Smooth muscle cell (in vitro differentiated cells): Measurements from ENCODE around the gene FAM240B. TPM values are rescaled to one million over a fixed set of nuclear protein-coding genes. Genes with fewer than 3 reads are reported as not detected.

ENCODE experiments used
- DNase-seq: peaks from one replicate; lab custom pipeline; 2025; ENCODE audit not compliant: unreplicated experiment; lab: John Stamatoyannopoulos, UW
- H2AFZ ChIP-seq: fragments of 200-600 bp; sonication (generic); 2 replicates; pipeline ENCODE4 v1.6.0; 2016; ENCODE audit warnings: antibody characterized with exemption, low read depth, mild to moderate bottlenecking
- H3F3A ChIP-seq: fragments of 200-600 bp; sonication (generic); 2 replicates; pipeline ENCODE4 v1.6.0; 2017; ENCODE audit warnings: antibody characterized with exemption, low read depth
- H3K27ac ChIP-seq: fragments of 200-600 bp; sonication (generic); 2 replicates; pipeline ENCODE4 v1.5.1; 2016; ENCODE audit warnings: low read depth, mild to moderate bottlenecking
- H3K27me3 ChIP-seq: fragments of 200-600 bp; sonication (generic); 2 replicates; pipeline ENCODE4 v1.6.1; 2016; ENCODE audit warnings: low read depth, mild to moderate bottlenecking
- H3K36me3 ChIP-seq: fragments of 200-600 bp; sonication (generic); 2 replicates; pipeline ENCODE4 v1.5.1; 2016; ENCODE audit warnings: low read depth
- H3K4me1 ChIP-seq: fragments of 200-600 bp; sonication (generic); 2 replicates; pipeline ENCODE4 v1.5.1; 2016; ENCODE audit warnings: low read depth
- H3K4me2 ChIP-seq: fragments of 200-600 bp; sonication (generic); 2 replicates; pipeline ENCODE4 v1.6.0; 2016; ENCODE audit warnings: mild to moderate bottlenecking
- H3K4me3 ChIP-seq: fragments of 200-600 bp; sonication (generic); 2 replicates; pipeline ENCODE4 v1.5.1; 2016; ENCODE audit warnings: mild to moderate bottlenecking
- H3K79me2 ChIP-seq: fragments of 200-600 bp; sonication (generic); 2 replicates; pipeline ENCODE4 v1.6.0; 2016; ENCODE audit warnings: low read depth, mild to moderate bottlenecking
- H3K9ac ChIP-seq: fragments of 200-600 bp; sonication (generic); 2 replicates; pipeline ENCODE4 v1.6.0; 2016; ENCODE audit warnings: low read depth
- H3K9me3 ChIP-seq: fragments of 200-600 bp; sonication (generic); replicated peaks from 2 replicates; pipeline ENCODE4 v1.5.1; 2016; ENCODE audit warnings: low read depth
- H4K20me1 ChIP-seq: fragments of 200-600 bp; sonication (generic); 2 replicates; pipeline ENCODE4 v1.6.0; 2016; ENCODE audit warnings: low read depth
- CTCF ChIP-seq: fragments of 200-600 bp; sonication (generic); IDR thresholded peaks from 2 replicates; pipeline ENCODE4 v1.5.1; 2017; ENCODE audit warnings: borderline replicate concordance, mild to moderate bottlenecking, antibody characterized with exemption; ENCODE audit not compliant: insufficient read depth, poor library complexity, severe bottlenecking
- WGBS: methylation state at CpG from one replicate; pipeline ENCODE4 v1.1.7; 2016; ENCODE audit warnings: low lambda C conversion rate; 5-methylcytosine and 5-hydroxymethylcytosine counted together
- polyA plus RNA-seq: library from polyadenylated mRNA; unstranded; fragments of >200 nt; fragmentation: Nextera tagmentation; extraction: Ambion mirVana; gene quantifications from 2 replicates; pipeline ENCODE4 v1.2.1, GENCODE V29; 2016
- total RNA-seq: library from RNA; depleted of rRNA; stranded (reverse); fragments of >200 nt; gene quantifications from 2 replicates; pipeline ENCODE4 v1.2.3, GENCODE V29; 2014

The FAM240B gene
- total RNA-seq: not detected in 2 replicates
- polyA plus RNA-seq: not detected in 2 replicates

- Histone ChIP-seq H4K20me1 (no peaks in the 10 kb centered on the region), H3K36me3 (no peaks in the 10 kb centered on the region), H3K27ac (no peak within 1 kb of the TSS), H3K4me1 (no peaks in the 10 kb centered on the region), H3K27me3 (peaks cover 3% of the 10 kb centered on the region), H3K79me2 (no peaks in the 10 kb centered on the region), H3K4me2 (no peak within 1 kb of the TSS), H3K9me3 (no peaks in the 10 kb centered on the region), H3K4me3 (no peak within 1 kb of the TSS), H2AFZ (no peak within 1 kb of the TSS), H3K9ac (no peak within 1 kb of the TSS), H3F3A (no peaks in the 10 kb centered on the region)
- WGBS: 81% methylated on average over 7 of the region's 7 CpGs
- DNase-seq: no peak
- TF ChIP-seq CTCF: no peak
These were observed at the start of gene FAM240B for GRCh38 chr9:38720083-38720745. TSS of gene FAM240B (minus strand) at chr9:38720133. CDS start at chr9:38703999, 16,134 bp downstream.

GRCh38 chr9:38768351-38768761 lies 48.4 kb upstream of the FAM240B start:
- H3K4me1 ChIP-seq: no peaks in the 10 kb centered on the region
- H4K20me1 ChIP-seq: no peaks in the 10 kb centered on the region
- no peaks in the 10 kb centered on the region for H3K79me2 ChIP-seq
- DNase-seq: no peak
- no peaks in the 10 kb centered on the region for H3K27me3 ChIP-seq
- no peak overlapping the region for H3K4me3 ChIP-seq
- no peak overlapping the region for H2AFZ ChIP-seq
- no peak overlapping the region for H3K27ac ChIP-seq
- no peak overlapping the region for H3K9ac ChIP-seq
- no peak for TF ChIP-seq CTCF
- no peak overlapping the region for H3K4me2 ChIP-seq
- 92% methylated on average over 9 of the region's 9 CpGs for WGBS
- no peaks in the 10 kb centered on the region for H3K36me3 ChIP-seq
- H3K9me3 ChIP-seq: no peaks in the 10 kb centered on the region
- no peaks in the 10 kb centered on the region for H3F3A ChIP-seq

GRCh38 chr9:38765101-38765500 lies 45.2 kb upstream of the FAM240B start:
- H3K79me2 ChIP-seq: no peaks in the 10 kb centered on the region
- no peaks in the 10 kb centered on the region for H4K20me1 ChIP-seq
- no peak overlapping the region for H3K27ac ChIP-seq
- no peaks in the 10 kb centered on the region for H3F3A ChIP-seq
- no peaks in the 10 kb centered on the region for H3K36me3 ChIP-seq
- H3K4me3 ChIP-seq: no peak overlapping the region
- no peaks in the 10 kb centered on the region for H3K27me3 ChIP-seq
- WGBS: 95% methylated on average over 4 of the region's 4 CpGs
- no peak for DNase-seq
- TF ChIP-seq CTCF: no peak
- no peak overlapping the region for H2AFZ ChIP-seq
- no peak overlapping the region for H3K4me2 ChIP-seq
- H3K9me3 ChIP-seq: no peaks in the 10 kb centered on the region
- H3K4me1 ChIP-seq: peaks cover 5% of the 10 kb centered on the region
- H3K9ac ChIP-seq: no peak overlapping the region

GRCh38 chr9:38761999-38762398 lies 42.1 kb upstream of the FAM240B start:
- Histone ChIP-seq H3K79me2 (no peaks in the 10 kb centered on the region), H4K20me1 (no peaks in the 10 kb centered on the region), H3K4me3 (no peak overlapping the region), H3K36me3 (no peaks in the 10 kb centered on the region), H3K9ac (no peak overlapping the region), H3K4me1 (peaks cover 5% of the 10 kb centered on the region), H3K9me3 (no peaks in the 10 kb centered on the region), H3F3A (no peaks in the 10 kb centered on the region), H2AFZ (peak overlapping the region; percentile 87), H3K27me3 (no peaks in the 10 kb centered on the region), H3K27ac (no peak overlapping the region), H3K4me2 (no peak overlapping the region)
- DNase-seq: no peak
- 53% methylated on average over 8 of the region's 8 CpGs for WGBS
- TF ChIP-seq CTCF: no peak
